T-helper 17 cell (primary cell): ENCODE results near the gene LRIG1. TPM values are rescaled to one million over a fixed set of nuclear protein-coding genes. Genes with fewer than 3 reads are reported as not detected.

ENCODE experiments used
- ATAC-seq: fragments of 150-1000 bp; cut with Tn5 transposase; 2 replicates; pipeline ENCODE4 v1.10.0; 2021; ENCODE audit warnings: mild to moderate bottlenecking, moderate library complexity
- DNase-seq, 3 donors: peaks; one replicate each; pipeline versions ENCODE4 v3.0.0 to v3.0.0-alpha.2; 2020 to 2021
- H3K9me3 ChIP-seq: one replicate; pipeline ENCODE4 v1.7.0; 2013; ENCODE audit warnings: low read length, mild to moderate bottlenecking; ENCODE audit not compliant: control insufficient read depth, poor library complexity, severe bottlenecking
- H3K27ac Mint-ChIP-seq: one replicate; pipeline ENCODE4 v1.8.0; 2022; ENCODE audit warnings: mild to moderate bottlenecking, moderate library complexity, mixed read lengths
- H3K27me3 Mint-ChIP-seq: one replicate; pipeline ENCODE4 v1.8.0; 2022; ENCODE audit warnings: mixed read lengths
- H3K36me3 Mint-ChIP-seq: one replicate; pipeline ENCODE4 v1.8.0; 2022; ENCODE audit warnings: low read depth, mixed read lengths
- H3K4me1 Mint-ChIP-seq: one replicate; pipeline ENCODE4 v1.8.0; 2022; ENCODE audit warnings: mild to moderate bottlenecking, mixed read lengths
- H3K4me3 Mint-ChIP-seq: one replicate; pipeline ENCODE4 v1.8.0; 2022; ENCODE audit warnings: mild to moderate bottlenecking, moderate library complexity, mixed read lengths
- total RNA-seq, 4 donors: library from RNA in 2 of 4; stranded (reverse) in 2 of 4; gene quantifications; one replicate each; pipeline ENCODE4 v1.2.3 and lab custom pipeline; 2022 to 2026

Gene LRIG1
- total RNA-seq, 2 donors from 2014 or later = 57.8 to 63.4 TPM

- H3K4me1 Mint-ChIP-seq = peaks cover 4% of the 10 kb centered on the region
- no peak overlapping the region for H3K4me3 Mint-ChIP-seq
- peak overlapping the region; percentile 0 for H3K27ac Mint-ChIP-seq
- ATAC-seq (no peak), DNase-seq (no peak)
- H3K27me3 Mint-ChIP-seq = no peaks in the 10 kb centered on the region
- peaks cover 8% of the 10 kb centered on the region for H3K36me3 Mint-ChIP-seq
- H3K9me3 ChIP-seq = no peaks in the 10 kb centered on the region
These were observed 150.2 kb downstream of the LRIG1 start for GRCh38 chr3:66350601-66351000.

GRCh38 chr3:66348704-66349103 lies 152.1 kb downstream of the LRIG1 start:
- Mint-ChIP-seq H3K4me1 (peaks cover 5% of the 10 kb centered on the region), H3K27me3 (no peaks in the 10 kb centered on the region), H3K27ac (no peak overlapping the region), H3K36me3 (peaks cover 7% of the 10 kb centered on the region), H3K4me3 (no peak overlapping the region)
- no peaks in the 10 kb centered on the region for H3K9me3 ChIP-seq
- no peak for ATAC-seq
- DNase-seq = no peak

- H3K27me3 Mint-ChIP-seq = no peaks in the 10 kb centered on the region
- H3K4me3 Mint-ChIP-seq = no peak overlapping the region
- no peaks in the 10 kb centered on the region for H3K9me3 ChIP-seq
- H3K27ac Mint-ChIP-seq = peak overlapping the region; percentile 43
- DNase-seq = no peak
- peaks cover 7% of the 10 kb centered on the region for H3K36me3 Mint-ChIP-seq
- ATAC-seq = no peak
- H3K4me1 Mint-ChIP-seq = peaks cover 9% of the 10 kb centered on the region
These were observed 155.8 kb downstream of the LRIG1 start for GRCh38 chr3:66344848-66345578.

- Mint-ChIP-seq H3K27me3 (no peaks in the 10 kb centered on the region), H3K27ac (peak overlapping the region; percentile 43), H3K4me1 (peaks cover 12% of the 10 kb centered on the region), H3K36me3 (peaks cover 7% of the 10 kb centered on the region), H3K4me3 (no peak overlapping the region)
- no peak for ATAC-seq
- H3K9me3 ChIP-seq = no peaks in the 10 kb centered on the region
- no peak for DNase-seq
These were observed 156.4 kb downstream of the LRIG1 start for GRCh38 chr3:66344391-66344811.

GRCh38 chr3:66342717-66343356 lies 158.0 kb downstream of the LRIG1 start:
- Mint-ChIP-seq H3K4me3 (no peak overlapping the region), H3K27ac (no peak overlapping the region), H3K27me3 (no peaks in the 10 kb centered on the region), H3K36me3 (peaks cover 4% of the 10 kb centered on the region), H3K4me1 (peaks cover 18% of the 10 kb centered on the region)
- DNase-seq (no peak), ATAC-seq (no peak)
- H3K9me3 ChIP-seq = no peaks in the 10 kb centered on the region

GRCh38 chr3:66338927-66339326 lies 161.9 kb downstream of the LRIG1 start:
- Mint-ChIP-seq H3K27me3 (no peaks in the 10 kb centered on the region), H3K27ac (peak overlapping the region; percentile 65), H3K36me3 (no peaks in the 10 kb centered on the region), H3K4me1 (peaks cover 23% of the 10 kb centered on the region), H3K4me3 (no peak overlapping the region)
- no peak for ATAC-seq
- DNase-seq = no peak
- no peaks in the 10 kb centered on the region for H3K9me3 ChIP-seq

GRCh38 chr3:66336333-66336766 lies 164.5 kb downstream of the LRIG1 start:
- H3K27ac Mint-ChIP-seq = peak overlapping the region; percentile 19
- ATAC-seq (no peak), DNase-seq (no peak)
- H3K27me3 Mint-ChIP-seq = no peaks in the 10 kb centered on the region
- H3K9me3 ChIP-seq = no peaks in the 10 kb centered on the region
- peaks cover 2% of the 10 kb centered on the region for H3K36me3 Mint-ChIP-seq
- peaks cover 28% of the 10 kb centered on the region for H3K4me1 Mint-ChIP-seq
- no peak overlapping the region for H3K4me3 Mint-ChIP-seq

GRCh38 chr3:66335671-66336070 lies 165.2 kb downstream of the LRIG1 start:
- H3K4me3 Mint-ChIP-seq = no peak overlapping the region
- no peak overlapping the region for H3K27ac Mint-ChIP-seq
- H3K4me1 Mint-ChIP-seq = peaks cover 29% of the 10 kb centered on the region
- no peak for ATAC-seq
- no peak for DNase-seq
- H3K9me3 ChIP-seq = no peaks in the 10 kb centered on the region
- H3K27me3 Mint-ChIP-seq = no peaks in the 10 kb centered on the region
- peaks cover 2% of the 10 kb centered on the region for H3K36me3 Mint-ChIP-seq
